ENCODE results near the gene SDK1.

SDK1 gene

DNA sequence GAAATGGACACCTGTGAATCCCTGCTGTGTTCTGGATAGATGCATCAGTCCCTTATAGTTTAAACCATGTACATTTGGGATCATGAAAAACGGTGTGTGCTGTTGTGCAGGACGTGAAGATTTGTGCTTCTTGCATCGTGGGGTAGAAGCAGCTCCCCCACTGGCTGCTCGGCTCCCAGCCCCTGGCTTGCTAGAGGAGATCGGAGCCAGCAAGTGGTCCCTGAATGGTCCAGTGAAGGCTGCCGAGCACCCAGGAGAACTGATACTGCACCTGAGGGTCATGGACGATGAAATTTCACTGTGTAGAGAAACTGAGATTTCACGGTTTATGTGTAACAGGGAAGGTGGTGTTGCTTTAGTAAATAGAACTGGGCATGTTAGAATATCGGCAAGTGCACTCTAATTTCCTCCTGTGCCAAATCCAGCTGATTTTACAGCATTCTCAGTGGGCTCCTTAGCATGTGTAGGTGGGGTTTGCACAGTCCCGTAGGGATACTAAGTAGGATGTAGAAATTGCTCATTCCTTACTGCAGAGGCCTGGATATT lies 726.0 kb downstream of the SDK1 start:
- DNase-seq = no peak

GRCh38 chr7:4028221-4028620 lies 727.2 kb downstream of the SDK1 start:
- no peak for DNase-seq

DNA sequence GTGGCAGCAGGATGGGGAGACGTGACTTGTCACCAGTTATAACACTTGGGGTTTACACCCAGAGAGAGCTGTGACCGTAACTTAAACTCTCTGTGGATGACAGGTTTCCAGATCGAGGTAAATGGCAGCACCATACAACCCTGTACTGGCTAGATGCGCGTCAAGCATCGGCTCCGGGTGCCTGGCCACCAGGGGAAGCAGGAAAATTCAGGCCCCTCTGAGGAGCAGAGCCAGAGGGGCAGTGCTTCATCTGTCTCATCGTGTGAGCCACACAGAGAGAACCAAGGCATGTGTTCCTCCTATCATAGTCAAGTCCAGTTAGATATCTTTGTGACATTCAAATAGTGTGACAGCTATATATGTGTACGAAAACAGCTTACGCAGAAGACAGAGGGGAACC lies 728.9 kb downstream of the SDK1 start:
- DNase-seq = no peak

- DNase-seq = no peak
Observed at GRCh38 chr7:4030346-4030950, 729.4 kb downstream of the SDK1 start.

GRCh38 chr7:4033996-4034395 lies 732.9 kb downstream of the SDK1 start:
- no peak for DNase-seq

DNA sequence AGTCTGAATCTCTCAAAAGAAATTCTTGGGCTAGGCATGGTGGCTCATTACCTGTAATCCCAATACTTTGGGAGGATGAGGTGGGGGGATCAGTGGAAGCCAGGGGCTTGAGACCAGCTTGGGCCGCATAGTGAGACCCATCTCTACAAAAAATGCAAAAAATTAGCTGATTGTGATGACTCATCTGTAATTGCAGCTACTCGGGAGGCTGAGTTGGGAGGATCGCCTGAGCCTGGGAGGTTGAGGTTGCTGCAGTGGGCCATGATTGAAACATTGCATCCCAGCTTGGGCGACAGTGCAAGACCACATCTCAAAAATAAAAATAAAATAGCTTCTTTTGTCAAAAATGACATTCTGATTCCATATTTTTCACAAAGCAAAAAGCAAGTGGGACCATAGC lies 736.3 kb downstream of the SDK1 start:
- DNase-seq = no peak

- DNase-seq = no peak
Observed at GRCh38 chr7:4037877-4038276, 736.8 kb downstream of the SDK1 start.

DNA sequence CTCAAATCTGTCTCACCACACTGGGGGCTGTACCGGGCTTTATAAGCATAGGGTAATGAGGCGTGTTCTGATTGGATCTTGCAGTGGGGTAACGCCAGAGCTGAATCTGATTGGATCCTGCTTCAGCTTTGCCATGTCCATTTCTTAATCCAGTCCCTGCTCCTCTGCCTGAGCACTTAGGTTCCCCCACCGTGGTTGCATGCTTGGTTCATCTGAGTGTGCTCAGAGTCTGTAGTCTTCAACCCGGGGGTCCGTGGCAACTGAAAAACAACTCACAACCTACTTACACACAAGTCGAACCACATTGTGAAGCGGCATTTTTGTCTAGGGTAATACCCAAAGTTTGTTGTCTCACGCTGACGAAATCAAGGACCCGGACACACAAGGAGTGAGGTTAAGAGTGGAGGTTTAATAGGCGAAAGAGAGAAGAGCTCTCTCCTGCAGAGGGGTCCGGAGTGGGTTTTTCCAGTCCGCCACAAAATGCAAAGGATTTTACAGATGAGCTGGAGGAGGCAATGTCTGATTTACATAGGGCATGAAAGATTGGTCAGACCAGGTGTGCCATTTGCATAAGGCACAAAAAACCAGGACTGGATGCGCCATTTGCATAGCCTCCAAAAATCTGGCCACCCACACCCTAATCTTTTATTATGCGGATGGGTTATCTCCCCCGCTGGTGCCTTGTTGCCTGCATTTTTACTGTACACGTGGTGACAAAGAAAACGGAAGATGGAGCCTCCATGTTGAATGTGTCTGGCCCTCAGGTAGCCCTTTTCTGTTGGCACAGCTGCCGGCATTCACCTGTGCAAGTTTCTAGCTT lies 739.3 kb downstream of the SDK1 start:
- no peak for DNase-seq

GRCh38 chr7:4042402-4043045 lies 741.5 kb downstream of the SDK1 start:
- DNase-seq = peak; percentile 67

- no peak for DNase-seq
Observed at GRCh38 chr7:4043988-4044387, 742.9 kb downstream of the SDK1 start.

DNA sequence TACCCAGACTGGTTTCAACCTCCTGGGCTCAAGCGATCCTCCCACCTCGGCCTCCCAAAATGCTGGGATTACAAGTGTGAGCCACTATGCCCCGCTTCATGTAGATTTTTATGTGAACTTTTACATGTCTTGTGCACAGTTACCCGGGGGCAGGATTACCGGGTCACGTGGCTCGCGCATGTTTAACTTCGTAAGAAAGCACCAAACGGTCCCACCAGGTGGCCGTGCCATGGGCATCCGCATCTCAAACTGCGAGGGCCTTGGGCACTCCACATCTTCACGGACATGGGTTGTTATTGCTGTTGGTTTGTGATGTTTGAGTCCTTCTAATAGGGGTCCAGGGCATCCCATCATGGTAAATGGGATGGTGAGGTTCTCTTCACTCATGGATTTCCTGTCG lies 744.4 kb downstream of the SDK1 start:
- DNase-seq = no peak

GRCh38 chr7:4045975-4046374 lies 744.9 kb downstream of the SDK1 start:
- DNase-seq = no peak

GRCh38 chr7:4048336-4048735 lies 747.3 kb downstream of the SDK1 start:
- DNase-seq = no peak

DNA sequence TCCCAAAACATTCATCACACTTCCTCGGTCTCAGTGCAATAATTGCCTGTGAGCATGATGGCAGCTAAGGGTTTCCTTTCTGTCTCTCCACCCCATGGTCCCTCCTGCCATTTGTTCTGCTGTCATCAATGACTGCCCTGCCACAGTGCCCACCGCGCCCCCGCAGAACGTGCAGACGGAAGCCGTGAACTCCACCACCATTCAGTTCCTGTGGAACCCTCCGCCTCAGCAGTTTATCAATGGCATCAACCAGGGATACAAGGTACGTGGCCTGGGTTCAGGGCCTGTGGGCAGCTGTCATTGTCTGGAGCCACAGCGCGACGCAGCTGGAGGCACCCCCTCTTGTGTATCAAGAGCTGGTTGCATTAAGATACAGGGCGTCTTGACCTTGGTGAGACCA lies 748.1 kb downstream of the SDK1 start:
- no peak for DNase-seq

DNA sequence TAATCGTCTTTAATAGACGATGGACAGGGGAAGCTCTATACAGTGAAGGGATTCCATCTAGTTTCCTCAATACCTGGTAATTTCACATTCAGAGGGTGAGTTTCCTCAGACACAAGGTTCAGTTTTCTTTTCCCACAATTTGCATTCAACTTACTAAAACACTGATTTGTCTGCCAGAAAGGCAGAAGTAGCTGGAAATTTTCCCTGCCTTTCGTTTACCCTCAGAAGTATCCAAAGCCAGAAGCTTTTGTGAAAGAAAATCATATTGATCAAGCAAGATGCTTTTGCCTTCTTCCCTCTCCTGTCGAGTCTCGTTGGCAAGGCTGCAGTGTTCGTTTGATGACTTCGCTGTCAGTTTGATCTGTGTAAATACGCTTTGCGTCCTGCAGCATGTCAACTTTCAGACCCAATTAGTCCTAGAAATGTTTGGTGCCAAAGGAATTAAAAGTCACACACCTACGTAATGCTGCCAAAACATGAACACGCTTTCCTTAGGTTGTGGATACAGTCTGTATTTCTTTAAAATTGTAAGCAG lies 749.1 kb downstream of the SDK1 start:
- DNase-seq = no peak

DNA sequence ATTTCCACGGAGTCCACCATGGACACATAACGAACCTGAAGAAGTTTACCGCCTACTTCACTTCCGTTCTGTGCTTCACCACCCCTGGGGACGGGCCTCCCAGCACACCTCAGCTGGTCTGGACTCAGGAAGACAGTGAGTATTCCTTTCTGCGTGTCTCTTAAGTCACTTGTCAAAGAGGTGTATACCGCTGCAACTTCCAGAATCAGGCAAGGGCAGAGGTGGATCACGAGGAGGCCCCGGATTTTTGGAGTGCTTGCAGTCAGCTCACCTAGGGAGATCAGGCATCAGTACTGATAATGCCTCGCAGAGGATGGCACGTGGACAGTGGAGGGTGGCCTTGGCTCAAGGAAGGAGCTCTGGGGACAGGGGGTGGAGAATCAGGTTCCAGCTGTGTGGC lies 750.6 kb downstream of the SDK1 start:
- DNase-seq = no peak

DNA sequence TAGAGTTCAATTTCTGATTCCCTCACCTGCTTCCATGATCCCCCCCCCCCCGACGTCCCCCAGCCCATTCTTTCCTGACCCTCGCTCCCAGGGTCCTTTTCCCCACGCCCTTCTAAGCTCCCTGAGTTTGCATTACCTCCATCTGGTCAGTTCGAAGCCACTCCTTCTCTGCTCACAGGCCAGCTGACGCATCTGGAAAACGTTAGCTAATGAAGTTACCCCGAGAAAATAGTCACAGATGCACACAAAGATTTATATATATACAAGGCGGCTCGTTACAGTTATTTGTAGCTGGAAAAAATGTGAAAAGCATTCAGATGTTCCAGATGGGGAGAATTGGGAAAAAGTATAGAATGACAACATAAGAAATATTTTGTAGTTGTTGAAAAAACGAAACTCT lies 751.1 kb downstream of the SDK1 start:
- no peak for DNase-seq

GRCh38 chr7:4054158-4054557 lies 753.1 kb downstream of the SDK1 start:
- DNase-seq = no peak

DNA sequence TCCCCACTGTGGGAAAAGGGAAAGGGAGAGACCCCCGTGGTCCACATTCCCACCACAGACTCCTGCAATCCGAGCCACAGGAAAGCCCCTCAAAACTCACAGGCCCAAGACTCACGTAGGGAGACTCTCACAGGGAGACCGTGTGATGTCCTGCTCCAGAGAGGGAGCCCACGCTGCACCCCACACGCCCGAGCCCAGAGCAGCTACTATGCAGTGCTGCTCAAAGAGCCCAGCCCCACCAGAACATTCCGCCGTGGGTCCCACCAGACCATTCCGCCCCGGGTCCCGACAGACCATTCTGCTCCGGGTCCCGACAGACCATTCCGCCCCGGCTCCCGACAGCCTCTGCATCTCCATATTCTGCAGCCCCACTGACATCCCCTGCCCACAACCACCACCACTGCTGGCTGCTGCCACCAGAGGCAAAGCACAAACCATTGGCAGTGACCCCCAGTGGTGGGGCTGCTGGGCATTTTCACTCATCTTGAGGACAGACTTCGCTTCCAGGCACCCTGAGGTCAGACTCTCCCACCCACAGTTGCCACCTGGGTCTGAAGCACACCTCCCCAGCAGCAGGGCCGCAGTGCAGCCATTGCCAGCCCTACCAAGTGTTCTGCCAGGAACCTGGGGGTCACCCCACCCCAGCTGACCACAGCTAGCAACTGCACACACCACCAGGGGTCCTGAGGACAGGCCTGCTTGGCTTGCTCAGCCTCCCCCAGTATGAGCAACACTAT lies 755.7 kb downstream of the SDK1 start:
- DNase-seq = no peak

- no peak for DNase-seq
Observed at GRCh38 chr7:4057289-4057616, 756.2 kb downstream of the SDK1 start.

- no peak for DNase-seq
Observed at GRCh38 chr7:4058158-4058557, 757.1 kb downstream of the SDK1 start.

DNA sequence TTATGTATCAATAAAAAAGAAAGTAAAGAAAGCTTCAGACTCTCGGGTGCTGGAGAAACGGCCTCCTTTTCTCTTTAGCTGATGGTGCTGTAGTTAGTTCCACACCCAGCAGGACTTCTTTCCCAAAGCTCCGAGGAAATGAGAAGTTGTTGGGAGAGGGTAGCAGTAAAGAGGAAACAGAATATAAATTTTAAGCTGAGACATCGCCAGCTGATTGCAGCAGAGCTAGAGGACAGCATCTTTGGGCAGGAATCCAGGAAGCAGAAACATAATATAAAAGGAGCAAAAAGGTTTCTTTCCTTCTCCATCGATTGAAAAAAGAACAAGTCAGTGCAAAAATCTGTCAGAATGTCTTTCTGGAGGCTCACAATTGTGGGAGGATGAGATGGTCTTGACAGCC lies 764.1 kb downstream of the SDK1 start:
- no peak for DNase-seq

GRCh38 chr7:4066206-4066605 lies 765.2 kb downstream of the SDK1 start:
- peak; percentile 16 for DNase-seq

Data from NCI-H1092 treated with DMSO at 0.1 percent for 48 hours (cell line).